GM18517 (cell line): ENCODE measurements around the gene TRIM3.

Experiments used
- ATAC-seq: cut with Tn5 transposase; IDR thresholded peaks from one replicate; pipeline ENCODE4 v1.9.1; 2021; ENCODE audit warnings: mild to moderate bottlenecking, moderate library complexity; ENCODE audit not compliant: unreplicated experiment

TRIM3 gene

GRCh38 chr11:6442441-6442840 is 31.3 kb downstream of the TRIM3 start:
- ATAC-seq: no peak

GRCh38 chr11:6440906-6441358 is 32.8 kb downstream of the TRIM3 start, which contains the start of gene HPX:
HPX (minus strand) TSS chr11:6440987; CDS start chr11:6440963, 24 bp downstream.
- no peak for ATAC-seq

GRCh38 chr11:6438979-6439571 is 34.7 kb downstream of the TRIM3 start:
- no peak for ATAC-seq

- no peak for ATAC-seq
Measured at GRCh38 chr11:6437993-6438392, 35.7 kb downstream of the TRIM3 start.

- ATAC-seq: no peak
Measured at GRCh38 chr11:6437423-6437822, 36.3 kb downstream of the TRIM3 start.

GRCh38 chr11:6433998-6434660 is 39.6 kb downstream of the TRIM3 start:
- peak; percentile 58 for ATAC-seq

GRCh38 chr11:6431861-6432260 is 41.9 kb downstream of the TRIM3 start:
- no peak for ATAC-seq

GRCh38 chr11:6427516-6427915 is 46.2 kb downstream of the TRIM3 start:
- ATAC-seq: no peak

GRCh38 chr11:6420677-6421076 is 53.1 kb downstream of the TRIM3 start:
- ATAC-seq: no peak

- ATAC-seq: no peak
Measured at GRCh38 chr11:6419009-6419631, 54.6 kb downstream of the TRIM3 start, which contains the start of gene APBB1. APBB1 (minus strand) TSS chr11:6419094; CDS start chr11:6411347, 7,747 bp downstream.

- ATAC-seq: no peak
Measured at GRCh38 chr11:6418557-6419008, 55.2 kb downstream of the TRIM3 start.

- no peak for ATAC-seq
Measured at GRCh38 chr11:6417907-6418556, 55.7 kb downstream of the TRIM3 start.

GRCh38 chr11:6415797-6416196 is 57.9 kb downstream of the TRIM3 start:
- no peak for ATAC-seq

GRCh38 chr11:6414874-6415328 is 58.8 kb downstream of the TRIM3 start:
- no peak for ATAC-seq

- ATAC-seq: no peak
Measured at GRCh38 chr11:6413791-6414201, 59.9 kb downstream of the TRIM3 start.

- ATAC-seq: no peak
Measured at GRCh38 chr11:6411594-6412031, 62.1 kb downstream of the TRIM3 start.

- no peak for ATAC-seq
Measured at GRCh38 chr11:6410695-6411430, 62.9 kb downstream of the TRIM3 start.

GRCh38 chr11:6406370-6406769 is 67.4 kb downstream of the TRIM3 start:
- ATAC-seq: no peak

GRCh38 chr11:6405846-6406245 is 67.9 kb downstream of the TRIM3 start:
- no peak for ATAC-seq

- ATAC-seq: no peak
Measured at GRCh38 chr11:6405052-6405667, 68.6 kb downstream of the TRIM3 start.
